GM21381 (cell line): ENCODE results near the gene CCDC89.
"Not testable (repeated sequence)": the region's sequence is repeated elsewhere in the genome, so short reads cannot be mapped to it uniquely, and the experiment has no call there.

Source experiments
- ATAC-seq: cut with Tn5 transposase; IDR thresholded peaks from one replicate; pipeline ENCODE4 v1.9.1; 2021; ENCODE audit warnings: mild to moderate bottlenecking, moderate library complexity; ENCODE audit not compliant: unreplicated experiment

Gene CCDC89

GRCh38 chr11:85694385-85694980 is 8.5 kb upstream of the CCDC89 start:
- ATAC-seq = no peak

GRCh38 chr11:85685125-85685819 is 723 bp downstream of the CCDC89 start:
- no peak for ATAC-seq

- ATAC-seq = peak; percentile 56
Measured at GRCh38 chr11:85682330-85683305, 3.4 kb downstream of the CCDC89 start.

- ATAC-seq = no peak
Measured at GRCh38 chr11:85680897-85681296, 5.1 kb downstream of the CCDC89 start.

- no peak for ATAC-seq
Measured at GRCh38 chr11:85679576-85679975, 6.4 kb downstream of the CCDC89 start.

- no peak for ATAC-seq
Measured at GRCh38 chr11:85673393-85673792, 12.6 kb downstream of the CCDC89 start.

- no peak for ATAC-seq
Measured at GRCh38 chr11:85672105-85672902, 13.7 kb downstream of the CCDC89 start.

GRCh38 chr11:85670949-85671663 is 14.9 kb downstream of the CCDC89 start:
- ATAC-seq = not testable (repeated sequence)

GRCh38 chr11:85668157-85668556 is 17.8 kb downstream of the CCDC89 start:
- no peak for ATAC-seq

GRCh38 chr11:85666687-85667086 is 19.3 kb downstream of the CCDC89 start:
- ATAC-seq = no peak

- no peak for ATAC-seq
Measured at GRCh38 chr11:85665733-85666132, 20.3 kb downstream of the CCDC89 start.

GRCh38 chr11:85664615-85665481 is 21.1 kb downstream of the CCDC89 start, which contains the start of gene CREBZF:
Gene CREBZF, minus strand, starts transcription at chr11:85665129. Its CDS starts 254 bp downstream, at chr11:85664875.
- ATAC-seq = peak; percentile 89

GRCh38 chr11:85663753-85664614 is 22.0 kb downstream of the CCDC89 start:
- peak; percentile 58 for ATAC-seq

- no peak for ATAC-seq
Measured at GRCh38 chr11:85663080-85663752, 22.8 kb downstream of the CCDC89 start.

- ATAC-seq = no peak
Measured at GRCh38 chr11:85661972-85662664, 23.9 kb downstream of the CCDC89 start.

- no peak for ATAC-seq
Measured at GRCh38 chr11:85658180-85658579, 27.8 kb downstream of the CCDC89 start.

GRCh38 chr11:85656777-85657176 is 29.2 kb downstream of the CCDC89 start:
- no peak for ATAC-seq
